Measurements from ENCODE around the gene DHRS4L2. TPM values are rescaled to one million over a fixed set of nuclear protein-coding genes. Genes with fewer than 3 reads are reported as not detected.

DHRS4L2 gene
- total and polyA plus RNA-seq, 2 experiments from 2014 or later = 15.2 to 28.4 TPM

GRCh38 chr14:24051176-24051788, 62.6 kb downstream of the DHRS4L2 start:
- Histone ChIP-seq H3K36me3 (replicated peaks; ENCODE audit: insufficient read depth, low read depth) (no peaks in the 10 kb centered on the region), H3K4me2 (peak overlapping the region; percentile 100), H3K27ac (peak overlapping the region; percentile 46), H4K20me1 (ENCODE audit: insufficient read depth, poor library complexity, severe bottlenecking) (no peaks in the 10 kb centered on the region), H3K9me2 (replicated peaks; ENCODE audit: insufficient read depth) (no peaks in the 10 kb centered on the region), H3K79me2 (no peaks in the 10 kb centered on the region), H3K4me3 (peak overlapping the region; percentile 65), H2AFZ (peak overlapping the region; percentile 99), H3K27me3 (peaks cover 7% of the 10 kb centered on the region), H3K4me1 (ENCODE audit: insufficient read depth) (peaks cover 11% of the 10 kb centered on the region), H3K9me3 (ENCODE audit: low read depth) (no peaks in the 10 kb centered on the region)
- no peak for DNase-seq (ENCODE audit: low spot score)
- 17% methylated on average over 18 of the region's 20 CpGs for WGBS (ENCODE audit: low lambda C conversion rate, missing lambda C conversion rate)
- TF ChIP-seq EZH2phosphoT487 (IDR thresholded peaks at IDR 0.05; ENCODE audit: low read depth, severe bottlenecking, unreplicated experiment) (no peak), EZH2 (IDR thresholded peaks at IDR 0.05; ENCODE audit: borderline replicate concordance) (no peak), CTCF (IDR thresholded peaks at IDR 0.05; ENCODE audit: poor library complexity) (no peak)

- Histone ChIP-seq H2AFZ (peak within 1 kb of the TSS; percentile 99), H3K4me1 (ENCODE audit: insufficient read depth) (peaks cover 11% of the 10 kb centered on the region), H3K27ac (peak within 1 kb of the TSS; percentile 46)
Measured at GRCh38 chr14:24051789-24052655, 63.3 kb downstream of the DHRS4L2 start, which contains the start of gene CARMIL3. CARMIL3 (plus strand) TSS chr14:24052009; CDS start chr14:24052154, 145 bp downstream.

More at GRCh38 chr14:24051789-24052655, 63.3 kb downstream of the DHRS4L2 start, which contains the start of gene CARMIL3:
- no peaks in the 10 kb centered on the region for H4K20me1 ChIP-seq (ENCODE audit: insufficient read depth, poor library complexity, severe bottlenecking)
- DNase-seq (ENCODE audit: low spot score) = peak; percentile 90
- TF ChIP-seq CTCF (IDR thresholded peaks at IDR 0.05; ENCODE audit: poor library complexity) (no peak), EZH2phosphoT487 (IDR thresholded peaks at IDR 0.05; ENCODE audit: low read depth, severe bottlenecking, unreplicated experiment) (no peak), EZH2 (IDR thresholded peaks at IDR 0.05; ENCODE audit: borderline replicate concordance) (no peak)
- no peaks in the 10 kb centered on the region for H3K79me2 ChIP-seq
- peak within 1 kb of the TSS; percentile 65 for H3K4me3 ChIP-seq
- no peaks in the 10 kb centered on the region for H3K9me2 ChIP-seq (replicated peaks; ENCODE audit: insufficient read depth)
- WGBS (ENCODE audit: low lambda C conversion rate, missing lambda C conversion rate) = 0% methylated on average over 48 of the region's 92 CpGs
- peaks cover 7% of the 10 kb centered on the region for H3K27me3 ChIP-seq
- H3K9me3 ChIP-seq (ENCODE audit: low read depth) = no peaks in the 10 kb centered on the region
- H3K36me3 ChIP-seq (replicated peaks; ENCODE audit: insufficient read depth, low read depth) = no peaks in the 10 kb centered on the region
- peak within 1 kb of the TSS; percentile 100 for H3K4me2 ChIP-seq

Data from hepatocyte (in vitro differentiated cells).